ENCODE results near the gene SIX4. TPM values are rescaled to one million over a fixed set of nuclear protein-coding genes. Genes with fewer than 3 reads are reported as not detected.

The SIX4 gene
- 5.2 and 6.1 TPM in 2 replicates for total RNA-seq
- long read RNA-seq, partial matches to known transcripts = 1 of 1 reads
- long read RNA-seq, other reads (novel, unspliced or antisense) = 0 of 1 reads

- peak within 1 kb of the TSS; percentile 100 for H3K4me3 Mint-ChIP-seq
- H3K27me3 Mint-ChIP-seq (ENCODE audit: low read depth) = peaks cover 73% of the 10 kb centered on the region
- peaks cover 22% of the 10 kb centered on the region for H3K4me1 Mint-ChIP-seq
- TF ChIP-seq, protein P1, sequence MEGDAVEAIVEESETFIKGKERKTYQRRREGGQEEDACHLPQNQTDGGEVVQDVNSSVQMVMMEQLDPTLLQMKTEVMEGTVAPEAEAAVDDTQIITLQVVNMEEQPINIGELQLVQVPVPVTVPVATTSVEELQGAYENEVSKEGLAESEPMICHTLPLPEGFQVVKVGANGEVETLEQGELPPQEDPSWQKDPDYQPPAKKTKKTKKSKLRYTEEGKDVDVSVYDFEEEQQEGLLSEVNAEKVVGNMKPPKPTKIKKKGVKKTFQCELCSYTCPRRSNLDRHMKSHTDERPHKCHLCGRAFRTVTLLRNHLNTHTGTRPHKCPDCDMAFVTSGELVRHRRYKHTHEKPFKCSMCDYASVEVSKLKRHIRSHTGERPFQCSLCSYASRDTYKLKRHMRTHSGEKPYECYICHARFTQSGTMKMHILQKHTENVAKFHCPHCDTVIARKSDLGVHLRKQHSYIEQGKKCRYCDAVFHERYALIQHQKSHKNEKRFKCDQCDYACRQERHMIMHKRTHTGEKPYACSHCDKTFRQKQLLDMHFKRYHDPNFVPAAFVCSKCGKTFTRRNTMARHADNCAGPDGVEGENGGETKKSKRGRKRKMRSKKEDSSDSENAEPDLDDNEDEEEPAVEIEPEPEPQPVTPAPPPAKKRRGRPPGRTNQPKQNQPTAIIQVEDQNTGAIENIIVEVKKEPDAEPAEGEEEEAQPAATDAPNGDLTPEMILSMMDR (conservative IDR thresholded peaks at IDR 0.05) = peak; percentile 19
- H3K27ac Mint-ChIP-seq (ENCODE audit: unreplicated experiment) = peak within 1 kb of the TSS; percentile 83
- no peaks in the 10 kb centered on the region for H3K36me3 Mint-ChIP-seq (ENCODE audit: low read depth)
- DNase-seq (ENCODE audit: low read depth, low spot score) = peak; percentile 47
- H3K9me3 Mint-ChIP-seq = no peaks in the 10 kb centered on the region
These were observed at the start of gene SIX4 for GRCh38 chr14:60723907-60724618. SIX4 (minus strand) TSS chr14:60724351; CDS start chr14:60724074, 277 bp downstream.

GRCh38 chr14:60773558-60773957, 49.4 kb upstream of the SIX4 start:
- no peaks in the 10 kb centered on the region for H3K9me3 Mint-ChIP-seq
- DNase-seq (ENCODE audit: low read depth, low spot score) = no peak
- no peaks in the 10 kb centered on the region for H3K27me3 Mint-ChIP-seq (ENCODE audit: low read depth)
- no peaks in the 10 kb centered on the region for H3K4me1 Mint-ChIP-seq
- H3K4me3 Mint-ChIP-seq = no peak overlapping the region
- no peaks in the 10 kb centered on the region for H3K36me3 Mint-ChIP-seq (ENCODE audit: low read depth)
- no peak overlapping the region for H3K27ac Mint-ChIP-seq (ENCODE audit: unreplicated experiment)
- TF ChIP-seq, protein P1 (conservative IDR thresholded peaks at IDR 0.05) = no peak

- Mint-ChIP-seq H3K9me3 (no peaks in the 10 kb centered on the region), H3K27me3 (ENCODE audit: low read depth) (no peaks in the 10 kb centered on the region), H3K27ac (ENCODE audit: unreplicated experiment) (no peak overlapping the region), H3K4me1 (no peaks in the 10 kb centered on the region), H3K36me3 (ENCODE audit: low read depth) (no peaks in the 10 kb centered on the region), H3K4me3 (no peak overlapping the region)
- TF ChIP-seq, protein P1 (conservative IDR thresholded peaks at IDR 0.05) = no peak
- no peak for DNase-seq (ENCODE audit: low read depth, low spot score)
These were observed 47.0 kb upstream of the SIX4 start for GRCh38 chr14:60771117-60771516.

DNA sequence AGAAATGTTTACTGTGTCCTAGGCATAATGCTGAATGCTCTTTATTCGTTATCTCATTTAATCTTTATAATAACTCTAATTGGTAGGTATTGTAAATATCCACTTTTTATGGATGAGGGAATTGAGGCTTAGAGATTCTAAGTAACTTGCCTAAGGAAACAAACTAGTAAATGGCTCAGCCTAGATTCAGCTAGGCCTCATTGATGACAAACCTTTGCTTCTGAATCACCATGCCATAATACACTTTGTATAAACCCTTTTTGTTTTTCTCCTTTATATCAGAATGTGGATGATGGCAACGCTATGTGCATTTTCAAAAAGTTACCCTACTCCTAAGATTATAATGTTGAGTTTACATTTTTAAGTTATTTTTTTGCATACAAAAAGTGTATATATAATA, 44.5 kb upstream of the SIX4 start:
- DNase-seq (ENCODE audit: low read depth, low spot score) = no peak
- Mint-ChIP-seq H3K27ac (ENCODE audit: unreplicated experiment) (no peak overlapping the region), H3K27me3 (ENCODE audit: low read depth) (no peaks in the 10 kb centered on the region), H3K36me3 (ENCODE audit: low read depth) (no peaks in the 10 kb centered on the region), H3K9me3 (no peaks in the 10 kb centered on the region), H3K4me3 (no peak overlapping the region), H3K4me1 (no peaks in the 10 kb centered on the region)
- TF ChIP-seq, protein P1 (conservative IDR thresholded peaks at IDR 0.05) = no peak

DNA sequence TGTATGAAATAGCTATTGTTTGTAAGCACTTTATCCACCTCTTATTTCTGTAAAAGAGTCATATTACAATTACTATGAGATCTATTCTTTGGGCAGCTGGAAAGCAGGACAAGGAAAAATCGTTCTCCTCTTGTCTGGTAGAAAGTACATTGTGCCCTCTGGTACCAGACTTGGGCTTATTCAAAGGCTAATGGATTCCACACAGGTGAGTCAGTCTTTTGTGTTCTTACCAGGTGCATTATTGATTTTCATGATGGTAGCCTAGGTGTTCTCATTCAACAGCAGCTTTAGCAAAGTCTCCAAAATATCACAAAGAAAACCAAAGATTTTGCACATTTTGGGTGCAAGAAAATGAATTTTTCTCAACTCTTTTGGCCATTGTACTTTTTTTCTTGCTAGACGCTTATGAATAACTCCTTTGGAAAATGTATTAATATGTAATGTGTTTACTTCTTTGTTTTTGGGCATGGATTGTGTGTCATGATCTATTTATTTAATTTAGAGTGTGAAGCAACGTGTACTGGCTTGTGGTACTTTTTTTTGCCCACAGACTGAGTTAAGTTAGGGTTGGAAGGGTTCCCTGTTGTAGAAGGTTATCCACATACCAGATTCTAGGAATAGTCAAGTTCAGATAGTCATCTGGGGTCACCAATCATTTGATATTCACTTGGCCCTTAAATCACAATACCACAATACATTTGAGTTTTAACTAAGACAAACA, 36.7 kb upstream of the SIX4 start:
- peak overlapping the region; percentile 21 for H3K27ac Mint-ChIP-seq (ENCODE audit: unreplicated experiment)
- H3K4me1 Mint-ChIP-seq = peaks cover 4% of the 10 kb centered on the region
- no peaks in the 10 kb centered on the region for H3K27me3 Mint-ChIP-seq (ENCODE audit: low read depth)
- no peaks in the 10 kb centered on the region for H3K9me3 Mint-ChIP-seq
- TF ChIP-seq, protein P1 (conservative IDR thresholded peaks at IDR 0.05) = no peak
- DNase-seq (ENCODE audit: low read depth, low spot score) = no peak
- H3K36me3 Mint-ChIP-seq (ENCODE audit: low read depth) = no peaks in the 10 kb centered on the region
- no peak overlapping the region for H3K4me3 Mint-ChIP-seq

Data from neural crest cell (in vitro differentiated cells).